Ascending aorta (tissue), 2 donors: ENCODE data around the gene F8. TPM values are rescaled to one million over a fixed set of nuclear protein-coding genes. Genes with fewer than 3 reads are reported as not detected.
"Not testable (repeated sequence)": the region's sequence is repeated elsewhere in the genome, so short reads cannot be mapped to it uniquely, and the experiment has no call there.

Experiments
- DNase-seq, 2 donors: peaks; one replicate each; pipeline ENCODE4 v3.0.0-alpha.2; 2019; ENCODE audit warnings: low spot score in 2 of 2
- H3K27ac ChIP-seq, 2 donors: fragments of 200-600 bp; sonication (generic); one replicate each; pipeline ENCODE4 v1.5.1; 2016 to 2017; ENCODE audit warnings: mild to moderate bottlenecking in 1 of 2
- H3K27me3 ChIP-seq: fragments of 200-600 bp; sonication (generic); one replicate; pipeline ENCODE4 v1.5.1; 2017
- H3K36me3 ChIP-seq, 2 donors: fragments of 200-600 bp; sonication (generic); one replicate each; pipeline ENCODE4 v1.5.1; 2016
- H3K4me1 ChIP-seq, 2 donors: fragments of 200-600 bp; sonication (generic); one replicate each; pipeline ENCODE4 v1.5.1; 2016 to 2017; ENCODE audit warnings: mild to moderate bottlenecking in 1 of 2
- H3K4me3 ChIP-seq, 2 donors: fragments of 200-600 bp; sonication (generic); one replicate each; pipeline ENCODE4 v1.5.1; 2016 to 2017; ENCODE audit warnings: mild to moderate bottlenecking in 1 of 2
- H3K9me3 ChIP-seq, 2 donors: fragments of 200-600 bp; sonication (generic); one replicate each; pipeline ENCODE4 v1.5.1; 2016
- CTCF ChIP-seq, 3 experiments: fragments of 200-600 bp in 2 of 3; fragments of 450-650 bp in 1 of 3; sonication (generic) in 2 of 3; IDR thresholded peaks; one replicate each; pipeline ENCODE4 v1.5.1; 2016 to 2019; ENCODE audit warnings: antibody characterized with exemption in 3 of 3, mild to moderate bottlenecking in 1 of 3, moderate library complexity in 1 of 3
- intact Hi-C: fragments of 100-400 bp; cut with DNase I; formaldehyde crosslinking; loops from one replicate; pipeline ENCODE4 v1.15.1; 2023
- total RNA-seq: library from RNA; depleted of rRNA; stranded (reverse); fragments of >200 nt; gene quantifications from one replicate; pipeline ENCODE4 v1.1.0, GENCODE V29; 2016

Gene F8
- total RNA-seq, 1 donor from 2014 or later = 17.2 TPM

DNA sequence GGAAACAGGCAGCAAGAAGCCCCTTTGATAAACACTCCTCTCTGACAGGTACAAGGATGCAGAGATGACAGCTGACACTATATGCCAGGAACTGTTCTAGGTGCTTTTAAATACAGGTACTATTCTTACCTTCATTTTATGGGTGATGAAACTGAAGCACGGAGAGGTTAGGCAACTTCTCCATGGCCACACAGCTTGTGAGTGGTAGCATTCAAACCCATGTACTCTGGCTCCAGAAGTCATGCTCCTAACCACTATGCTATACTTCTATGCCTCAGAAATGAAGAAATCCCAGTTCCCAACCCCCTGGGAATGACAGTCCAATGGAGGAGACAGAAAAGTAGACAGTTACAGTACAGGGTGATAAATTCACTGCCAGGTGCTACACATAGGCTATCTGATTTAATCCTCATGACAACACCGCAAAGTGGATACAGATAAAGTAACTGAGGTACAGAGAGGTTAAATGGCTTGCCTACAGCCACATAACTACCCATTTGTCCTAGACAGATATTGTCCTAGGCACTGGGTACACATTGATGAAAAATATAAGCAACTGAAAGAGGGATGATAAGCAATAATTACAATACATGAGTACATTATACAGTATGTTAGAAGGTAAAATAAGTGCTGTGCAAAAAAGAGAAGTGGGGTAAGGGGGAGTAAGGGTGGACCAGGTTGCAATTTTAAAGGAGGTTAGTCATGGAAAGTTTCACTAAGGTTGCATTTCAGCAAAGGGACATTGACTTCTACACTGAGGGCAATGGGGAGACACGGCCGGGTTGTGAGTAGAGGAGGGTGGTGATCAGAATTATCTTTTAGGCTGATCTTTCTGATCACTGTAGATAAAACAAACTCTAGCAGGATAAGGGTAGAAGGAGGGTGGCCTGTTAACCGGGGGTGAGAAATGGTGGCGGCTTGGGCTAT lies 1.6 kb upstream of the F8 start:
- Histone ChIP-seq H3K27ac (no peak overlapping the region), H3K27me3 (no peaks in the 10 kb centered on the region), H3K4me1 (no peaks in the 10 kb centered on the region), H3K9me3 (no peaks in the 10 kb centered on the region), H3K4me3 (no peak overlapping the region), H3K36me3 (no peaks in the 10 kb centered on the region)
- intact Hi-C loops = no loop called here
- DNase-seq = no peak
- no peak for TF ChIP-seq CTCF (IDR thresholded peaks at IDR 0.05)

GRCh38 chrX:155020591-155020990 lies 1.9 kb downstream of the F8 start:
- DNase-seq = no peak
- Histone ChIP-seq H3K4me1 (no peaks in the 10 kb centered on the region), H3K4me3 (no peak overlapping the region), H3K27ac (no peak overlapping the region), H3K9me3 (no peaks in the 10 kb centered on the region), H3K36me3 (no peaks in the 10 kb centered on the region), H3K27me3 (no peaks in the 10 kb centered on the region)
- no peak for TF ChIP-seq CTCF (IDR thresholded peaks at IDR 0.05)
- intact Hi-C loops = no loop called here

DNA sequence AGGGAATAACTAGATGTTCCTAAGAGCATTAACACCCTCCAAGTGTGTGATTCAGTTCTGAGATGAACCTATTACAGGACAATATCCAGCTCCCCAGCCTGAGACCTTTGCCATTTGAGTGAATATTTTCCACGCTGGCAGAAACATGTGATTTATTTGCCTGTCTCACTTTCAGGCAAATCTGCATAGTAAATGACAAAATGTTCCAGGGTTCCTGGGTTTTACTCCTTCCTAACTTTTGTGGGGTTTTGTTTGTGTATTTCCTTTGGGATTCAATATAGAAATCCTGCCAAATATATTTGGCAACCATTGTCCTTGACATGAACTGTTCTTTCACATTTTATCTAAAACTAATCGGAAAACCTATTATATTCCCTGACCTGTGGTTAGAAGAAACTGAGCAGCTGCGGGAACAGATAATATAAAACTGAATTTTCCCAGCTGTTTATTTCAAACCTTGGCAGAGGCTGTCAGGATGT lies 12.5 kb downstream of the F8 start:
- intact Hi-C loops = no loop called here
- Histone ChIP-seq H3K27me3 (no peaks in the 10 kb centered on the region), H3K27ac (no peak overlapping the region), H3K36me3 (no peaks in the 10 kb centered on the region), H3K9me3 (no peaks in the 10 kb centered on the region), H3K4me1 (no peaks in the 10 kb centered on the region), H3K4me3 (no peak overlapping the region)
- no peak for DNase-seq
- no peak for TF ChIP-seq CTCF (IDR thresholded peaks at IDR 0.05)

DNA sequence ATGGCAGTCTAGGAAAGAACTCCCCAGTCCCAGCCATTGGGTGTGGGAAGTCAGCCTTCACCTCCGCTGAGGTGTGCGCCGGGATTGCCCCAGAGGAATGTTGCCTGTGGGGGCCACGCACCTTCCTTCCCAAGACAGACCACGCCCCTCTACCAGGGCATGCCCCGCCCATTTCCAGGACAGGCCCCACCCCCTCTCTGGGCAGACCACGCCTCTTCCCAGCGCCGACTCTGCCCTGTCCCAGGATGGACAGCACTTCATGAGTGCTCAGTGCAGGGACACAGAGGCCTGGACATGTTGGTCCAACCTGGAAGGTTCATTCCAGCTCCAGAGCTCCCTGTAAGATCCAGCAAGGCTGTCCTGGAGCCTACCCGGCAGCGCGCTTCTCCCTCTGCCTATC lies 13.9 kb downstream of the F8 start:
- DNase-seq, intact Hi-C loops, H3K9me3 ChIP-seq, H3K36me3 ChIP-seq, H3K4me1 ChIP-seq, H3K27me3 ChIP-seq, H3K4me3 ChIP-seq, H3K27ac ChIP-seq: not testable (repeated sequence)

DNA sequence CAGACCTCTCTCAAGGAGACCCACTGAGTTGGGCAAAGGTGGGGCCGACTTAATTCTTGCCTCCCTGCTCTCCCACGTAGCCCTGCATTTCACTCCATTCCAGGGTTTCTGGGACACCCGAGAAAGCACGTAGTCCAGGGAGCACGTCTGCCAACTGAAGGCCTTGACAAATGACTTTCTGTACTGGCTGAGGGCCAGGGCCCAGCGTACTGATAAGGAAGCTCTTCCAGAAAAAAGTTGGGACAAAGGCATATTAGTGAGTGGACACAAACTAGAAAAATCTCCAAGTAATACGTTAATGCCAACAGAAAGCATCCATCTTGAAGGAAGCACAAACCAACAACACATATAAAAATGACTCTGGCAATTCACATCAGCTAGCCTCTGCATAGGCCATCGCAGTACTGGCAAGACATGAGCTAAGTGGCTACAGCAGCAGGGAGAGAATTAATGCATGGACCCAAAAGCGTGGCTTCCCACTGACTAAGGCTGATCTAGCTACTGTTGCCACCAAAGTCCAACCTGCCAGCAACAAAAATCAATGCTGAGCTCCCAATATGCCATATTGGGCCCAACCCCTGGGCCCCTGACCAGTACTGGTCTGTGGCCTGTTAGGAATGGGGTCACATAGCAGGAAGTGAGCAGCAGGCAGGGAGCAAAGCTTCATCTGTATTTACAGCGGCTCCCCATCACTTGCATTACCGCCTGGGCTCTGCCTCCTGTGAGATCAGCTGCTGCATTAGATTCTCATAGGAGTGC lies 15.4 kb downstream of the F8 start:
- DNase-seq, H3K9me3 ChIP-seq, intact Hi-C loops, H3K27ac ChIP-seq, H3K27me3 ChIP-seq, H3K4me3 ChIP-seq, H3K36me3 ChIP-seq, H3K4me1 ChIP-seq: not testable (repeated sequence)

DNA sequence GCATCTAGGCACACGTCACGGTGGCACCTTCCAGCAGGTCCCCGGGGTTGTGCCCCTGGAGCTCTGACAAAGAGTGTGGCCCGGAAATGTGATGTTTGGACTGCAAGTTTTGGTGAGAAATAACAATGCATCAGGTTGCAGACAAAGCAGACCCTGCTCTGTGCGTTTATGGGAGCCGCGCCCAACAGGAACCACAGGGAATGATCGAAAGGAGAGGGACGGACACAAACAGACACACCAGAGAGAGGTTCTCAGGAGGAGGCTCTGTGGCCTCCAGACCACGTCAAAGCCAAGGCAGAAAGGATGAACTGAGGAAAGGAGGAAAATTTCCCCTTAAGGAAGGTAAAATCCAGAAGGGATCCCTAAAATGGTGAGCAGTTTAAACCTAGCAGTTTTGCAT lies 16.1 kb downstream of the F8 start:
- H3K27me3 ChIP-seq, DNase-seq, H3K4me1 ChIP-seq, intact Hi-C loops, H3K36me3 ChIP-seq, H3K9me3 ChIP-seq, H3K27ac ChIP-seq, H3K4me3 ChIP-seq: not testable (repeated sequence)

DNA sequence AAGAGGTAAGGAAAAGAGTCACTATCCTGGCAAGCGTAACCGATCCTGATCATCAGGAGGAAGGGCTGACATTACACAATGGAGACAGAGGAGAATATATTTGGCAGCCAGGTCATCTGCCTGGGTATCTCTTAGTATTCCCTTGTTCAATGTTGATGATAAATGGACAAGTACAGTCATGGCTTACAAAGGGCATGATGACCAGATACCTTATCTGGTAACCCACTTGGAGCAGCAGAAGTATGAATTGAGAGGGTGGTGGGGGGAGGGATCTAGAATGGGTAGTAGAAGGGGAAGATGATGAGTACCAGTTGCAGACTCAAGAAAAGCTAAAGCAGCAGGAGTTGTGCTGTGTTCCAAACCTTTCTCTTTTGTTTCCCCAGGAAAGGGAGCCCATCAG lies 17.3 kb downstream of the F8 start:
- H3K4me1 ChIP-seq = no peaks in the 10 kb centered on the region
- H3K36me3 ChIP-seq = no peaks in the 10 kb centered on the region
- TF ChIP-seq CTCF (IDR thresholded peaks at IDR 0.05) = no peak
- intact Hi-C loops = no loop called here
- DNase-seq = no peak
- no peak overlapping the region for H3K4me3 ChIP-seq
- H3K9me3 ChIP-seq = no peaks in the 10 kb centered on the region
- no peak overlapping the region for H3K27ac ChIP-seq
- no peaks in the 10 kb centered on the region for H3K27me3 ChIP-seq
